Stimulated activated CD4-positive, alpha-beta T cell treated with anti-CD3 and anti-CD28 coated beads, Interleukin-4, amount 100 ng/mL, for 48 hours (primary cell): Measurements from ENCODE around the gene ZFYVE27.

Source experiments
- DNase-seq, 2 donors: peaks; one replicate each; pipeline ENCODE4 v3.0.0-alpha.2; 2020; ENCODE audit warnings: low read depth in 2 of 2

ZFYVE27 gene

GRCh38 chr10:97770255-97770654 is 33.3 kb downstream of the ZFYVE27 start:
- no peak for DNase-seq

- no peak for DNase-seq
Measured at GRCh38 chr10:97771055-97771891, 34.3 kb downstream of the ZFYVE27 start.

GRCh38 chr10:97771913-97772823 is 35.2 kb downstream of the ZFYVE27 start, which contains the start of gene SFRP5:
SFRP5 (minus strand) TSS chr10:97771999; CDS start chr10:97771833, 166 bp downstream.
- no peak for DNase-seq

GRCh38 chr10:97773096-97773495 is 36.2 kb downstream of the ZFYVE27 start:
- no peak for DNase-seq

- DNase-seq, result no peak
Measured at GRCh38 chr10:97774811-97775294, 37.9 kb downstream of the ZFYVE27 start.

GRCh38 chr10:97777143-97777542 is 40.2 kb downstream of the ZFYVE27 start:
- no peak for DNase-seq

GRCh38 chr10:97778452-97779302 is 41.7 kb downstream of the ZFYVE27 start:
- no peak for DNase-seq

GRCh38 chr10:97779492-97779891 is 42.6 kb downstream of the ZFYVE27 start:
- no peak for DNase-seq

- no peak for DNase-seq
Measured at GRCh38 chr10:97779975-97780374, 43.0 kb downstream of the ZFYVE27 start.

GRCh38 chr10:97780841-97781617 is 44.1 kb downstream of the ZFYVE27 start:
- no peak for DNase-seq

- DNase-seq, result no peak
Measured at GRCh38 chr10:97781618-97782331, 44.8 kb downstream of the ZFYVE27 start.

GRCh38 chr10:97782455-97783228 is 45.7 kb downstream of the ZFYVE27 start:
- no peak for DNase-seq

GRCh38 chr10:97784200-97784810 is 47.4 kb downstream of the ZFYVE27 start:
- no peak for DNase-seq

GRCh38 chr10:97785231-97785630 is 48.3 kb downstream of the ZFYVE27 start:
- no peak for DNase-seq

GRCh38 chr10:97785731-97786130 is 48.8 kb downstream of the ZFYVE27 start:
- no peak for DNase-seq

GRCh38 chr10:97788552-97789442 is 51.9 kb downstream of the ZFYVE27 start:
- no peak for DNase-seq

GRCh38 chr10:97789770-97790397 is 53.0 kb downstream of the ZFYVE27 start:
- DNase-seq, result no peak
